ENCODE data around the gene PPP1CA.

PPP1CA gene

DNA sequence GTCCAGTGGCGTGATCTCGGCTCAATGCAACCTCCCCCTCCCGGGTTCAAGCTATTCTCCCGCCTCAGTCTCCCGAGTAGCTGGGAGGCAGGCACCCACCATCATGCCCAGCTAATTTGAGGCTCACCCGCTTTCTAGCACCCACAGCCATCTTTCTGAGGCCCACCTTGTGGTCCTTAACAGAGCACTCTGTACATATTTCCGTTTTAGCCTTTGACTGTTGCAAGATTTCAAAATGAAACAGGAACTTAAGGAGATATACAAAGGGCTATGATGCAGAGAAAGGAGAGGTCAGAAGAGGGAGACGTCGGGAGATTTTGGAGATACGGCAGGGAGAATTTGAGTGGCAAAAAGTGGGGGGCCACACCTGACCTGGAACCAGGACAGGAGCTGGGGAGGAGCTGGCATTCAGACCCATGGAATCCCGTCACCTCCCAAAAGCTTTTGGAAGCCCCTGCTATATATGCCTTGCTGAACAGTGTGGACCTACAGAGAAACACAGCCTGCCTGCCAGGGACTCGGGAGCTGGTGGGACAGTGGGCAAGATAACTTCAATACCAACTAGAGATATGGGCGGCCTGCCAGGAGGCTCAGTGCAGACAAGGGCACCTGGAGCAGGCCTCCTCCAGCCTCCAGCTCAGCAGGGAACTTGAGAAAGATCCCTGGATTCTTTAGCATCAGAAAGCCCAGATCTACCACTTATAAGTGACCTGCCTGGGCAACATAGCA is 20.2 kb downstream of the PPP1CA start:
- H3K27ac ChIP-seq: peak overlapping the region; percentile 84
- H3K4me3 ChIP-seq (ENCODE audit: low read depth in 1 of 2, low read length in 1 of 2): peak overlapping the region; percentile 44 to 51

DNA sequence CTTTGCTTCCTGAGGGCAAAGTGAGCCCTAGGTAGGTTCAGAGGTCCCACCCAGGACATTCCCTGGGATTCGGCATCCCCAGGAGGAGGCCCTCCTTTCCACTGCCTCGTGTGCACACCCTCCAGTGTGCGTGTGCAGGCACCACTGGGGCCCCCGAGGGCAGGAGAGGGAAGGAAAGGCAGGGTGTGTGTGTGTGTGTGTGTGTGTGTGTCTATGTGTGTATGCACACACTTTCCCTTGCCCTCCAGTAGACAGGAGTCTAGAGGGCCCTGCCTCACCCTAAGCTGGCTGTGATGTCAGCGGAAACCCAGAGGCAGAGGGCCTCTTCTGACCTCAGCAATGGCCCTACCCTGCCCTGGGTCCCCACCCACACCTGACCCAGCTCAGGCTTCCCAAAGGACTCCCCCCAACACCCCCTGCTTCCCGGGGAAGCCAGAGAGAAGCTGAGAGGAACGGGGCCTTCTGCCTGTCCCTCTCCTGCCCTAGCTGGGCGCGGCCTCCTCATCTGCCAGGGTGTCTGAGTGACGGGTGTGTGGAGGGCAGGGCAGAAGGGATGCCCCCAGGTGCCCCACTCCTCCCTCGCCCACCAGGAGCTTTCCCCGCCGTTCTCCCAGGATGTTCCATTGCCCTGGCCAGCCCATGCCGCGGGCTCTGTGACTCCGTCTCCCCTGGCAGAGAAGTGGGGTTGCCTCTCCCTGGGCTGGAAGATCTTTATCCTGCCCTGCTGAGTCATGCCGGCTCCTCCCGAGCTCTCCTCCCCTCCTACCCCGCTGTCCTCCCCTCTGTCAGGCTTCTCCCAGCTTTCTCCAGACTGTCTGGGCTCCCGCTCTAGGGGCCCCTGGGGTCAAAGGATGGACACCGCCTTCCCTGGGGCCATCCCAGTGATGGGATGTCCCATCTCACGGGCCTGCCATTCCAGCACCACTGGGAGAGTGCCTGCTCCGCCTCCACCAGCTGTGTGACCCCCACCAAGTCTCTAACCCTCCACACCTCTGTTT is 22.3 kb downstream of the PPP1CA start:
- Histone ChIP-seq H3K27ac (no peak overlapping the region), H3K4me1 (ENCODE audit: control insufficient read depth in 1 of 2, insufficient read depth in 1 of 2, low read depth in 1 of 2, low read length in 1 of 2) (peaks cover 42 to 47% of the 10 kb centered on the region in 2 experiments), H3K27me3 (peaks cover 12% of the 10 kb centered on the region), H3K9me3 (no peaks in the 10 kb centered on the region), H3K36me3 (no peaks in the 10 kb centered on the region), H3K4me3 (ENCODE audit: low read depth in 1 of 2, low read length in 1 of 2) (no peak overlapping the region)
- TF ChIP-seq, protein P1, sequence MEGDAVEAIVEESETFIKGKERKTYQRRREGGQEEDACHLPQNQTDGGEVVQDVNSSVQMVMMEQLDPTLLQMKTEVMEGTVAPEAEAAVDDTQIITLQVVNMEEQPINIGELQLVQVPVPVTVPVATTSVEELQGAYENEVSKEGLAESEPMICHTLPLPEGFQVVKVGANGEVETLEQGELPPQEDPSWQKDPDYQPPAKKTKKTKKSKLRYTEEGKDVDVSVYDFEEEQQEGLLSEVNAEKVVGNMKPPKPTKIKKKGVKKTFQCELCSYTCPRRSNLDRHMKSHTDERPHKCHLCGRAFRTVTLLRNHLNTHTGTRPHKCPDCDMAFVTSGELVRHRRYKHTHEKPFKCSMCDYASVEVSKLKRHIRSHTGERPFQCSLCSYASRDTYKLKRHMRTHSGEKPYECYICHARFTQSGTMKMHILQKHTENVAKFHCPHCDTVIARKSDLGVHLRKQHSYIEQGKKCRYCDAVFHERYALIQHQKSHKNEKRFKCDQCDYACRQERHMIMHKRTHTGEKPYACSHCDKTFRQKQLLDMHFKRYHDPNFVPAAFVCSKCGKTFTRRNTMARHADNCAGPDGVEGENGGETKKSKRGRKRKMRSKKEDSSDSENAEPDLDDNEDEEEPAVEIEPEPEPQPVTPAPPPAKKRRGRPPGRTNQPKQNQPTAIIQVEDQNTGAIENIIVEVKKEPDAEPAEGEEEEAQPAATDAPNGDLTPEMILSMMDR (IDR thresholded peaks at IDR 0.05): no peak

More for the DNA sequence above, 20.2 kb downstream of the PPP1CA start:
- Histone ChIP-seq H3K9me3 (no peaks in the 10 kb centered on the region), H3K27me3 (no peaks in the 10 kb centered on the region), H3K4me1 (ENCODE audit: control insufficient read depth in 1 of 2, insufficient read depth in 1 of 2, low read depth in 1 of 2, low read length in 1 of 2) (peaks cover 36 to 41% of the 10 kb centered on the region in 2 experiments), H3K36me3 (no peaks in the 10 kb centered on the region)
- TF ChIP-seq, protein P1 (IDR thresholded peaks at IDR 0.05): peak; percentile 25

DNA sequence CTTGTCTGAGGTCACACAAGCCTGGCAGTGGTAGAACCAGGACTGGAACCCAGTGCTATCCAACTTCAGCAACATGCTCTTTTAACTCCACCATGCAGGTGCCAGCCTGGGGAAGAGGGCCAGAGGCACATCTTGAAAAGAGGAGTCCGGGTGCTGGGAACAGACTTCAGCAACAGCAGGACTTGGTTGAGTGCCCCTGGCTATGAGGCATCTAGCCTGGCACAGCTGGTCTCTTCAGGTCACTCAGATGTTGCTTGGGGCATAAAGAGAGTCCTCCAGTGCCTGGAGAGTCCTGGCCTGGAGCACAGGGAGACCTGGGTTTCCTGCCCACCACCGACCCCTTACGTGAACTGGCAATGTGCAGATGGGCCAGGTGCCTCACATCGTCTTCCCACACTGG is 23.1 kb downstream of the PPP1CA start:
- Histone ChIP-seq H3K9me3 (no peaks in the 10 kb centered on the region), H3K4me3 (ENCODE audit: low read depth in 1 of 2, low read length in 1 of 2) (no peak overlapping the region), H3K36me3 (no peaks in the 10 kb centered on the region), H3K4me1 (ENCODE audit: control insufficient read depth in 1 of 2, insufficient read depth in 1 of 2, low read depth in 1 of 2, low read length in 1 of 2) (peaks cover 48 to 55% of the 10 kb centered on the region in 2 experiments), H3K27me3 (peaks cover 12% of the 10 kb centered on the region), H3K27ac (no peak overlapping the region)
- TF ChIP-seq, protein P1 (IDR thresholded peaks at IDR 0.05): no peak

DNA sequence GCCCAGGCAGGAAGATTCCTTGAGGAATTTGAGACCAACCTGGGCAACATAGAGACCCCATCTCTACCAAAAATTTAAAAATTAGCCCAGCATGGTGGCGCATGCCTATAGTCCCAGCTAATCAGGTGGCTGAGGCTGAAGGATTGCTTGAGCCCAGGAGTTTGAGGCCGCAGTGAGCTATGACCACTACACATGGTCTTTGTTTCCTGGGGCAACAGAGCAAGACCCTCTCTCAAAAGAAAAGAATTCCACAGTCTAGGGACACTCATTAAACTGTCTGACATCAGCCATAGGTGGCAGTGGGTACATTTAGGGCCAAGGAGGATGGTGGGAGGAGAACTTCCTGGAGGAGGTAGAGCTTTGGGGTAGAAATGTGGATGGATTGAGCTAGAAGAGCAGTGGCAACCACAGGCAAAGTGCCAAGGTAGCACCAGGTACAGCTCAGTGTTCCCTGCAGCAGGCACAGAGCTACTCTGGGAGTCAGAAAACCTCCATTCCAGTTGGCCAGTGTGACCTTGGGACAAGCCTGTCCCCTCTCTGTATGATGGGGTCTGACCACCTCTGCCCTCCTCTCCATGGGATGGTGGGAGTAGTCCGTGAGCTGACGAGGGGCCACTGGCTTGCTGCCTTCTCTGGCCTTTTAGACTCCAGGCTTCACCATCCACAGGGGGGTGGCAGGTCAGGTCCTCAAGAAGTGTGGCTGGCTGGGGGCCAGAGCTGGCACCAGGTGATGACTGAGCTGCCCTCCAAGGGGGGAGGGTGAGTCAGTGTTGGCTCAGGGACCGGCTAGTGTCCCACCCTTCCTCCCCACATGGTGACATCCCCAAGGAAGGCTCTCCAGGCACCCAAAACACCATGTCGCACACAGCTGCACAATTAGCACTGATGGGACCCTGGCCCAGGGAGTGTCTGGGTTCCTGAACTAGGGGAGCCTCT is 24.5 kb downstream of the PPP1CA start:
- H3K4me3 ChIP-seq (ENCODE audit: low read depth in 1 of 2, low read length in 1 of 2): no peak overlapping the region
- H3K27ac ChIP-seq: no peak overlapping the region
- peaks cover 45 to 58% of the 10 kb centered on the region in 2 experiments for H3K4me1 ChIP-seq (ENCODE audit: control insufficient read depth in 1 of 2, insufficient read depth in 1 of 2, low read depth in 1 of 2, low read length in 1 of 2)

More for the DNA sequence above, 24.5 kb downstream of the PPP1CA start:
- peaks cover 12% of the 10 kb centered on the region for H3K27me3 ChIP-seq
- H3K36me3 ChIP-seq: no peaks in the 10 kb centered on the region
- H3K9me3 ChIP-seq: no peaks in the 10 kb centered on the region
- TF ChIP-seq, protein P1 (IDR thresholded peaks at IDR 0.05): no peak
